Measurements from ENCODE around the gene CACNA2D2. TPM values are rescaled to one million over a fixed set of nuclear protein-coding genes. Genes with fewer than 3 reads are reported as not detected.

The CACNA2D2 gene
- total and polyA plus RNA-seq, 2 of the 8 experiments (the other 6 are each of a cell fraction or from before 2014, with no cell fraction given), result 14.1 to 25.0 TPM

DNA sequence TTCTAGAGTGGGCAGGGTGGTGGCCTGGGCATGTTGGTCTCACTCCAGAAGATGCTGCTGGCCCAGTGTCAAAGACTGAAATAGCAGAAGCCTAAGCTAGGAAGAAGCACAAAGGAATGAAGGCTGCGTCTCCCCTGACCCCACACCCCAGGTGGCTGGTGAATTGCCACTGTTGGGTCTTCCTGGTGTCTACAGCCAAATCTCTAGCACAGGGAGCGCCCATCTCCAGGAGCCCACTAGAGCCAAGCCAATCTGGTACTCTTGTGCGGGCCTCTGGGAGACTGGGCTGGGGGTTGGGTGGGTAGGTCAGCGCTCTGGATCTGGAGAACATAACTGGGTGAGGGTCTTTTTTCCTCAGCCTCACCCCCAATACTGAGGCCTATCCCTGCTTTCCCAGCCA lies 176.3 kb downstream of the CACNA2D2 start:
- H3K36me3 ChIP-seq (ENCODE audit: control insufficient read depth in 2 of 4, insufficient read depth in 4 of 4, low read length in 3 of 4), result peaks cover 10 to 31% (median 22%) of the 10 kb centered on the region in 4 experiments; a peak in 7 of 8 replicates
- H3K4me2 ChIP-seq (ENCODE audit: insufficient read depth in 1 of 2, low read depth in 2 of 2, low read length in 2 of 2), result peak overlapping the region; percentile 72 to 98
- no peak overlapping the region for H2BK120ac ChIP-seq (replicated peaks; ENCODE audit: low read depth, low read length)
- peaks cover 0 to 11% of the 10 kb centered on the region in 2 experiments; a peak in 2 of 4 replicates for H3K79me2 ChIP-seq (ENCODE audit: control insufficient read depth in 1 of 2, insufficient read depth in 2 of 2, low read length in 2 of 2)
- peaks cover 0 to 27% (median 13%) of the 10 kb centered on the region in 4 experiments; a peak in 6 of 7 replicates for H3K4me1 ChIP-seq (replicated peaks in 1 of 4; ENCODE audit: control insufficient read depth in 3 of 4, insufficient read depth in 4 of 4, low read length in 3 of 4)
- no peak overlapping the region for H4K5ac ChIP-seq (ENCODE audit: insufficient read length, low read depth, low read length)
- no peak overlapping the region for H2AK5ac ChIP-seq (ENCODE audit: low read depth, low read length)
- CTCF ChIA-PET (ENCODE audit: partially characterized antibody), result interaction anchor here (1.1 to 7.5 kb wide), 6 partner anchors 10 to 215 kb away, joined by 3 to 75 read pairs (median 4); partner anchors contain the start of genes HYAL3, LSMEM2 and NAA80
- no peak overlapping the region for H4K91ac ChIP-seq (replicated peaks; ENCODE audit: insufficient read length, low read length)
- FAIRE-seq (no peak), DNase-seq (ENCODE audit: low read depth in 1 of 2, low spot score in 2 of 2) (no peak)
- H2BK20ac ChIP-seq (ENCODE audit: low read length), result no peak overlapping the region
- H3K9me3 ChIP-seq (ENCODE audit: insufficient read depth in 2 of 2, low read depth in 1 of 2, low read length in 1 of 2), result no peaks in the 10 kb centered on the region
- H3K79me1 ChIP-seq (ENCODE audit: low read depth, low read length), result peaks cover 5% of the 10 kb centered on the region; the same call in 1 of the 2 replicates
- no peak overlapping the region for H2AFZ ChIP-seq (ENCODE audit: low read length)
- peak overlapping the region in 1 of 4 experiments; percentile 72; a peak in 3 of 7 replicates for H3K9ac ChIP-seq (replicated peaks in 1 of 4; ENCODE audit: extremely low read depth in 1 of 4, low read depth in 3 of 4, low read length in 3 of 4)
- no peak overlapping the region for H3K23ac ChIP-seq (ENCODE audit: insufficient read length)
- H3K23me2 ChIP-seq (ENCODE audit: low read depth, low read length), result peaks cover 19% of the 10 kb centered on the region; the same call in 1 of the 2 replicates
- H4K20me1 ChIP-seq (replicated peaks in 1 of 2; ENCODE audit: control insufficient read depth in 1 of 2, insufficient read depth in 2 of 2, low read length in 2 of 2), result peaks cover 6 to 7% of the 10 kb centered on the region in 2 experiments
- H4K8ac ChIP-seq (ENCODE audit: extremely low read depth, insufficient read depth, low read length), result peak overlapping the region; percentile 42; the same call in 1 of the 2 replicates
- no peak overlapping the region for H3K56ac ChIP-seq (replicated peaks; ENCODE audit: insufficient read length, low read depth, low read length)
- H3K4ac ChIP-seq (replicated peaks; ENCODE audit: insufficient read length, low read depth, low read length), result no peak overlapping the region
- no peak overlapping the region for H3K18ac ChIP-seq (ENCODE audit: extremely low read depth, low read length)
- H2BK15ac ChIP-seq (ENCODE audit: low read length), result no peak overlapping the region
- peak overlapping the region; percentile 52 to 97 (median 90) for H3K4me3 ChIP-seq (ENCODE audit: extremely low read depth in 1 of 4, insufficient read depth in 2 of 4, low read depth in 3 of 4, low read length in 4 of 4)
- TF ChIP-seq RBBP5 (IDR thresholded peaks at IDR 0.05; ENCODE audit: borderline replicate concordance, low read depth, low read length), result no peak
- TF ChIP-seq, protein P1, sequence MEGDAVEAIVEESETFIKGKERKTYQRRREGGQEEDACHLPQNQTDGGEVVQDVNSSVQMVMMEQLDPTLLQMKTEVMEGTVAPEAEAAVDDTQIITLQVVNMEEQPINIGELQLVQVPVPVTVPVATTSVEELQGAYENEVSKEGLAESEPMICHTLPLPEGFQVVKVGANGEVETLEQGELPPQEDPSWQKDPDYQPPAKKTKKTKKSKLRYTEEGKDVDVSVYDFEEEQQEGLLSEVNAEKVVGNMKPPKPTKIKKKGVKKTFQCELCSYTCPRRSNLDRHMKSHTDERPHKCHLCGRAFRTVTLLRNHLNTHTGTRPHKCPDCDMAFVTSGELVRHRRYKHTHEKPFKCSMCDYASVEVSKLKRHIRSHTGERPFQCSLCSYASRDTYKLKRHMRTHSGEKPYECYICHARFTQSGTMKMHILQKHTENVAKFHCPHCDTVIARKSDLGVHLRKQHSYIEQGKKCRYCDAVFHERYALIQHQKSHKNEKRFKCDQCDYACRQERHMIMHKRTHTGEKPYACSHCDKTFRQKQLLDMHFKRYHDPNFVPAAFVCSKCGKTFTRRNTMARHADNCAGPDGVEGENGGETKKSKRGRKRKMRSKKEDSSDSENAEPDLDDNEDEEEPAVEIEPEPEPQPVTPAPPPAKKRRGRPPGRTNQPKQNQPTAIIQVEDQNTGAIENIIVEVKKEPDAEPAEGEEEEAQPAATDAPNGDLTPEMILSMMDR (IDR thresholded peaks at IDR 0.05; ENCODE audit: control extremely low read depth in 1 of 3, insufficient read depth in 1 of 3, low read depth in 1 of 3, low read length in 3 of 3), result no peak
- no peak for TF ChIP-seq SIX5 (IDR thresholded peaks at IDR 0.05; ENCODE audit: low read depth, low read length)
- TF ChIP-seq KDM1A (IDR thresholded peaks at IDR 0.05; ENCODE audit: borderline replicate concordance, low read length), result no peak
- no peak for TF ChIP-seq JUND (IDR thresholded peaks at IDR 0.05; ENCODE audit: low read length)
- WGBS, 2 experiments (ENCODE audit: extremely low coverage in 1 of 2, insufficient coverage in 1 of 2, insufficient read length in 1 of 2, insufficient replicate concordance in 2 of 2, low coverage in 1 of 2, low lambda C conversion rate in 2 of 2, missing lambda C conversion rate in 1 of 2), result 89% methylated on average over 4 of the region's 4 CpGs; no CpG with 5 or more reads in 1 of the 2 experiments
- no peak overlapping the region for H3K14ac ChIP-seq (ENCODE audit: insufficient read length)
- no peak overlapping the region for H2BK5ac ChIP-seq (ENCODE audit: low read depth, low read length)
- POLR2A ChIA-PET (ENCODE audit: partially characterized antibody), result interaction anchor here (0.8 to 6.4 kb wide), 9 partner anchors 7 to 63 kb away, joined by 3 to 36 read pairs (median 15); partner anchors contain the start of genes HYAL1, HYAL2, IFRD2 and RASSF1
- no peak overlapping the region for H2BK12ac ChIP-seq (ENCODE audit: low read depth, low read length)
- no peak overlapping the region for H3K27ac ChIP-seq (ENCODE audit: low read depth, low read length)
- no peaks in the 10 kb centered on the region for H3K27me3 ChIP-seq (replicated peaks in 1 of 4; ENCODE audit: control insufficient read depth in 3 of 4, extremely low read depth in 1 of 4, insufficient read depth in 3 of 4, low read length in 3 of 4)

All from H1 (cell line).